ENCODE data around the gene CDH15. TPM values are rescaled to one million over a fixed set of nuclear protein-coding genes. Genes with fewer than 3 reads are reported as not detected.
"Not testable (repeated sequence)": the region's sequence is repeated elsewhere in the genome, so short reads cannot be mapped to it uniquely, and the experiment has no call there.

CDH15 gene
- total RNA-seq, 1 experiment from 2014 or later, result 0.46 TPM

- ATAC-seq (no peak), DNase-seq (ENCODE audit: low spot score) (no peak)
- H3K27me3 Mint-ChIP-seq (ENCODE audit: low read depth), result peaks cover 23% of the 10 kb centered on the region
- H3K4me1 Mint-ChIP-seq, result peaks cover 2% of the 10 kb centered on the region; the same call in 1 of the 2 replicates
- H3K27ac Mint-ChIP-seq, result no peak overlapping the region
- CTCF ChIA-PET, result interaction anchor here (1.0 kb wide), 1 partner anchor 50 kb away, joined by 3 read pairs; no protein-coding TSS in a partner anchor
- H3K4me3 Mint-ChIP-seq, result no peak overlapping the region
- TF ChIP-seq ATF6 (CRISPR knock-in tag; IDR thresholded peaks at IDR 0.05), result no peak
- TF ChIP-seq ZNF219 (CRISPR knock-in tag; IDR thresholded peaks at IDR 0.05; ENCODE audit: borderline replicate concordance), result no peak
- TF ChIP-seq ETV6 (CRISPR knock-in tag; IDR thresholded peaks at IDR 0.05), result no peak
- no peak for TF ChIP-seq ZNF317 (CRISPR knock-in tag; IDR thresholded peaks at IDR 0.05; ENCODE audit: borderline replicate concordance, low read depth)
- no peak for TF ChIP-seq MLX (CRISPR knock-in tag; IDR thresholded peaks at IDR 0.05)
- TF ChIP-seq ZNF512 (CRISPR knock-in tag; IDR thresholded peaks at IDR 0.05; ENCODE audit: borderline replicate concordance), result no peak
- no peak for TF ChIP-seq ZMAT4 (CRISPR knock-in tag; IDR thresholded peaks at IDR 0.05)
- TF ChIP-seq JAZF1 (CRISPR knock-in tag; IDR thresholded peaks at IDR 0.05), result no peak
- TF ChIP-seq ZNF416 (CRISPR knock-in tag; IDR thresholded peaks at IDR 0.05), result no peak
- no peak for TF ChIP-seq KAT7 (CRISPR knock-in tag; IDR thresholded peaks at IDR 0.05; ENCODE audit: borderline replicate concordance)
- TF ChIP-seq CTCF (IDR thresholded peaks at IDR 0.05), result no peak
- no peak for TF ChIP-seq RORB (CRISPR knock-in tag; IDR thresholded peaks at IDR 0.05)
- TF ChIP-seq TEAD4 (CRISPR knock-in tag; IDR thresholded peaks at IDR 0.05), result no peak
- TF ChIP-seq ZNF121 (CRISPR knock-in tag; IDR thresholded peaks at IDR 0.05), result no peak
- no peak for TF ChIP-seq FOXK1 (CRISPR knock-in tag; IDR thresholded peaks at IDR 0.05)
- peaks cover 5% of the 10 kb centered on the region for H3K36me3 Mint-ChIP-seq
- POLR2A ChIA-PET, result no interaction called here
- H3K9me3 Mint-ChIP-seq, result peaks cover 8% of the 10 kb centered on the region
These were observed 72.1 kb downstream of the CDH15 start for GRCh38 chr16:89243664-89244063.

GRCh38 chr16:89244264-89244663 lies 72.7 kb downstream of the CDH15 start:
- POLR2A ChIA-PET; ATAC-seq; H3K27ac Mint-ChIP-seq; H3K9me3 Mint-ChIP-seq; DNase-seq (ENCODE audit: low spot score); H3K4me3 Mint-ChIP-seq; H3K36me3 Mint-ChIP-seq; H3K4me1 Mint-ChIP-seq; CTCF ChIA-PET: not testable (repeated sequence)
- H3K27me3 Mint-ChIP-seq (ENCODE audit: low read depth), result peaks cover 29% of the 10 kb centered on the region

GRCh38 chr16:89244754-89245153 lies 73.2 kb downstream of the CDH15 start:
- Mint-ChIP-seq H3K9me3 (peaks cover 7% of the 10 kb centered on the region), H3K27ac (no peak overlapping the region), H3K36me3 (peaks cover 3% of the 10 kb centered on the region), H3K4me1 (peaks cover 2% of the 10 kb centered on the region; the same call in 1 of the 2 replicates), H3K4me3 (no peak overlapping the region), H3K27me3 (ENCODE audit: low read depth) (peaks cover 30% of the 10 kb centered on the region)
- ATAC-seq (no peak), DNase-seq (ENCODE audit: low spot score) (no peak)
- CTCF ChIA-PET, result no interaction called here
- POLR2A ChIA-PET, result no interaction called here
- TF ChIP-seq CBFB (CRISPR knock-in tag; IDR thresholded peaks at IDR 0.05; ENCODE audit: low read depth) (no peak), SMAD4 (CRISPR knock-in tag; IDR thresholded peaks at IDR 0.05) (no peak), ATF6 (CRISPR knock-in tag; IDR thresholded peaks at IDR 0.05) (no peak), FOXK1 (CRISPR knock-in tag; IDR thresholded peaks at IDR 0.05) (no peak), SP1 (CRISPR knock-in tag; conservative IDR thresholded peaks at IDR 0.05) (no peak), ATF2 (CRISPR knock-in tag; IDR thresholded peaks at IDR 0.05; ENCODE audit: borderline replicate concordance, low read depth) (no peak), HMGXB4 (CRISPR knock-in tag; IDR thresholded peaks at IDR 0.05) (no peak), ZMAT4 (CRISPR knock-in tag; IDR thresholded peaks at IDR 0.05) (no peak)

All from WTC11 (cell line).